PC-3 (cell line): Measurements from ENCODE around the gene EIF1. TPM values are rescaled to one million over a fixed set of nuclear protein-coding genes. Genes with fewer than 3 reads are reported as not detected.

Experiments used
- ATAC-seq: fragments of 200-7000 bp; cut with Tn5 transposase; 2 replicates; pipeline ENCODE4 v1.9.1; 2020; ENCODE audit warnings: mild to moderate bottlenecking, moderate library complexity
- BruUV-seq: library from RNA; stranded (reverse); fragments of 400-500 nt; replicated peaks from 2 replicates; lab custom pipeline; 2021; lab: Mats Ljungman, UMichigan
- CTCF ChIA-PET: fragments of 300-600 bp; sonication (Branson Sonifier 250); formaldehyde crosslinking; loops from one replicate; lab custom pipeline; 2022; ENCODE audit warnings: antibody characterized with exemption; lab: Charles Lee
- POLR2A ChIA-PET: fragments of 300-600 bp; sonication (Branson Sonifier 250); formaldehyde crosslinking; loops from one replicate; lab custom pipeline; 2022; ENCODE audit warnings: antibody characterized with exemption; ENCODE audit not compliant: unreplicated experiment; lab: Charles Lee
- DNase-seq: peaks from one replicate; pipeline ENCODE4 v3.0.0-alpha.2; 2015
- H2AFZ ChIP-seq: fragments of 300-600 bp; sonication (generic); 2 replicates; pipeline ENCODE4 v1.6.0; 2016; ENCODE audit warnings: antibody characterized with exemption, low read length
- H3F3A ChIP-seq: fragments of 300-600 bp; sonication (generic); one replicate; pipeline ENCODE4 v1.6.0; 2017; ENCODE audit warnings: antibody characterized with exemption, low read length, control low read depth, mild to moderate bottlenecking; ENCODE audit not compliant: unreplicated experiment
- H3K27ac ChIP-seq: fragments of 300-600 bp; sonication (generic); 2 replicates; pipeline ENCODE4 v1.5.1; 2016; ENCODE audit warnings: mild to moderate bottlenecking, low read length
- H3K27me3 ChIP-seq: fragments of 300-600 bp; sonication (generic); 2 replicates; pipeline ENCODE4 v1.6.1; 2016; ENCODE audit warnings: low read length, mixed read lengths
- H3K36me3 ChIP-seq: fragments of 300-600 bp; sonication (generic); 2 replicates; pipeline ENCODE4 v1.6.1; 2016; ENCODE audit warnings: low read depth, mixed run types, low read length, mixed read lengths
- H3K4me1 ChIP-seq: fragments of 300-600 bp; sonication (generic); 2 replicates; pipeline ENCODE4 v1.5.1; 2016; ENCODE audit warnings: low read length; ENCODE audit not compliant: insufficient read depth
- H3K4me2 ChIP-seq: fragments of 300-600 bp; sonication (generic); 2 replicates; pipeline ENCODE4 v1.6.0; 2016; ENCODE audit warnings: low read length
- H3K4me3 ChIP-seq: fragments of 300-600 bp; sonication (generic); 2 replicates; pipeline ENCODE4 v1.5.1; 2016; ENCODE audit warnings: mild to moderate bottlenecking, low read length, mixed read lengths
- H3K79me2 ChIP-seq: fragments of 300-600 bp; sonication (generic); 2 replicates; pipeline ENCODE4 v1.6.1; 2017; ENCODE audit warnings: low read length, mixed read lengths
- H3K9ac ChIP-seq: fragments of 300-600 bp; sonication (generic); 2 replicates; pipeline ENCODE4 v1.6.0; 2016; ENCODE audit warnings: mild to moderate bottlenecking, low read length
- H3K9me2 ChIP-seq: fragments of 300-600 bp; sonication (generic); replicated peaks from 2 replicates; pipeline ENCODE4 v1.6.1; 2016; ENCODE audit warnings: mixed run types, low read length, mixed read lengths
- H3K9me3 ChIP-seq: fragments of 300-600 bp; sonication (generic); 2 replicates; pipeline ENCODE4 v1.6.1; 2016; ENCODE audit warnings: low read length, mixed read lengths
- H4K20me1 ChIP-seq: fragments of 300-600 bp; sonication (generic); 2 replicates; pipeline ENCODE4 v1.6.1; 2016; ENCODE audit warnings: low read length, mixed read lengths
- EZH2 ChIP-seq: fragments of 300-600 bp; sonication (generic); IDR thresholded peaks from one replicate; pipeline ENCODE4 v1.6.1; 2017; ENCODE audit warnings: antibody characterized with exemption, mild to moderate bottlenecking, low read length; ENCODE audit not compliant: unreplicated experiment
- EZH2phosphoT487 ChIP-seq: fragments of 300-600 bp; sonication (generic); IDR thresholded peaks from 2 replicates; pipeline ENCODE4 v1.6.1; 2018; ENCODE audit warnings: mild to moderate bottlenecking, antibody characterized with exemption, low read length, borderline replicate concordance
- intact Hi-C: fragments of 100-400 bp; cut with micrococcal nuclease; formaldehyde crosslinking; loops from 2 replicates; pipeline ENCODE4 v1.9.0; 2023
- total RNA-seq: library from RNA; depleted of rRNA; stranded (reverse); fragments of >200 nt; gene quantifications from 2 replicates; pipeline ENCODE4 v1.2.3, GENCODE V29; 2014
- TF ChIP-seq, protein P1 (sequence below): fragments of 300-600 bp; sonication (generic); conservative IDR thresholded peaks from 2 replicates; pipeline ENCODE4 v1.5.1; 2017; ENCODE audit warnings: antibody characterized with exemption, low read depth, mild to moderate bottlenecking, low read length

EIF1 gene
- total RNA-seq, 1 experiment from 2014 or later, result 88.7 TPM

DNA sequence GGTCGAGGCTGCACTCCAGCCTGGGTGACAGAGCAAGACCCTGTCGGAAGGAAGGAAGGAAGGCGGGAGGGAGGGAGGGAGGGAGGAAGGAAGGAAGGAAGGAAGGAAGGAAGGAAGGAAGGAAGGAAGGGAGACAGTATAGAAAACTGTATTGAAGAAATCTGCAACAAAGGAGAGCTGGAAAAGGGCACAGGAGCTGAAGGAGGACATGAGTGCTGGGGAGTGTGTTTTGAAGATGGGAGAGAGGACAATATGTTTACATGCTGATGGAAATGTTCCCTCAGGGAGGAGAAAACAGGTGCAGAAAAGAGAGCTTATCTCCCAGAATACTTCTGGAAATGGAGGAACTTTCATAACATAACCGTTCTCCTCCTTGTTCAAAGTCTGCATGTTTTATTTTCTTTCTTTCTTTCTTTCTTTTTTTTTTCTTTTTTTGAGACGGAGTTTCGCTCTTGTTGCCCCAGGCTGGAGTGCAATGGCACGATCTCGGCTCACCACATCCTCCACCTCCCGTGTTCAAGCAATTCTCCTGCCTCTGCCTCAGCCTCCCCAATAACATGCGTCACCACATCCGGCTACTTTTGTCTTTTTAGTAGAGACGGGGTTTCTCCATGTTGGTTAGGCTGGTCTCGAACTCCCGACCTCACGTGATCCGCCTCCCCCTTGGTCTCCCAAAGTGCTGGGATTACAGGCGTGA lies 48.4 kb downstream of the EIF1 start:
- no TSS peak for BruUV-seq
- H3K27ac ChIP-seq, result no peak overlapping the region
- no peaks in the 10 kb centered on the region for H3F3A ChIP-seq
- H3K4me3 ChIP-seq, result no peak overlapping the region
- DNase-seq (no peak), ATAC-seq (no peak)
- peaks cover 31% of the 10 kb centered on the region for H3K4me1 ChIP-seq
- H3K4me2 ChIP-seq, result peak overlapping the region; percentile 43; the same call in 1 of the 2 replicates
- POLR2A ChIA-PET, result interaction anchor here (1.0 kb wide), 2 partner anchors 49 to 59 kb away, joined by 3 to 9 read pairs; no protein-coding TSS in a partner anchor
- CTCF ChIA-PET, result interaction anchor here (0.5 to 1.1 kb wide), 3 partner anchors 63 to 173 kb away, joined by 3 to 6 read pairs (median 3); no protein-coding TSS in a partner anchor
- H3K27me3 ChIP-seq, result no peaks in the 10 kb centered on the region
- H2AFZ ChIP-seq, result no peak overlapping the region
- H3K9ac ChIP-seq, result no peak overlapping the region
- no peak for TF ChIP-seq EZH2phosphoT487
- TF ChIP-seq, protein P1, sequence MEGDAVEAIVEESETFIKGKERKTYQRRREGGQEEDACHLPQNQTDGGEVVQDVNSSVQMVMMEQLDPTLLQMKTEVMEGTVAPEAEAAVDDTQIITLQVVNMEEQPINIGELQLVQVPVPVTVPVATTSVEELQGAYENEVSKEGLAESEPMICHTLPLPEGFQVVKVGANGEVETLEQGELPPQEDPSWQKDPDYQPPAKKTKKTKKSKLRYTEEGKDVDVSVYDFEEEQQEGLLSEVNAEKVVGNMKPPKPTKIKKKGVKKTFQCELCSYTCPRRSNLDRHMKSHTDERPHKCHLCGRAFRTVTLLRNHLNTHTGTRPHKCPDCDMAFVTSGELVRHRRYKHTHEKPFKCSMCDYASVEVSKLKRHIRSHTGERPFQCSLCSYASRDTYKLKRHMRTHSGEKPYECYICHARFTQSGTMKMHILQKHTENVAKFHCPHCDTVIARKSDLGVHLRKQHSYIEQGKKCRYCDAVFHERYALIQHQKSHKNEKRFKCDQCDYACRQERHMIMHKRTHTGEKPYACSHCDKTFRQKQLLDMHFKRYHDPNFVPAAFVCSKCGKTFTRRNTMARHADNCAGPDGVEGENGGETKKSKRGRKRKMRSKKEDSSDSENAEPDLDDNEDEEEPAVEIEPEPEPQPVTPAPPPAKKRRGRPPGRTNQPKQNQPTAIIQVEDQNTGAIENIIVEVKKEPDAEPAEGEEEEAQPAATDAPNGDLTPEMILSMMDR, result no peak
- no peak for TF ChIP-seq EZH2
- H3K9me3 ChIP-seq, result no peaks in the 10 kb centered on the region
- no peaks in the 10 kb centered on the region for H3K9me2 ChIP-seq
- no peaks in the 10 kb centered on the region for H3K36me3 ChIP-seq
- intact Hi-C loops, result loop anchor here (5.0 kb wide), 1 partner anchor 130 kb away; the partner anchor contains the start of gene KLHL11
- no peaks in the 10 kb centered on the region for H3K79me2 ChIP-seq
- H4K20me1 ChIP-seq, result no peaks in the 10 kb centered on the region

DNA sequence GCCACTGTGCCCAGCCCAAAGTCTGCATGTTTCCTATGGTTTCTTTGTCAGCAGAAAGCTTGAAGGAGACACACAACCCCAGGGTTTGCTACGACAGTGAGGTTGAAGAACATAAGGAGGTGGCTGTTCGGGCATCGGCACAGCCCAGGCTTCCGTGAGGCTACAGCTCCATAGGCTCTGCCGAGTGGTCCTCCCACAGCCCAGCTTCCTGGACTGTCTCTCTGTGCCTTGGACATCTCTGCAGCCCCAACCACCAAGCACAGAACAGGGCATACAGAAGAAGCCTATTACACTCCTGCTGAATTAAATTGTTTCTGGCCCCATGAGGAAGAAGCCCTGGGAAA lies 49.0 kb downstream of the EIF1 start:
- Histone ChIP-seq H3K36me3 (no peaks in the 10 kb centered on the region), H3F3A (no peaks in the 10 kb centered on the region), H3K27ac (no peak overlapping the region), H3K4me1 (peaks cover 31% of the 10 kb centered on the region), H2AFZ (0 out of 2 replicates have a peak overlapping the region, but pooled peaks have one; percentile 54), H3K27me3 (no peaks in the 10 kb centered on the region), H3K79me2 (no peaks in the 10 kb centered on the region), H3K9me2 (no peaks in the 10 kb centered on the region), H3K4me3 (no peak overlapping the region), H3K4me2 (peak overlapping the region; percentile 43; the same call in 1 of the 2 replicates), H3K9ac (no peak overlapping the region), H4K20me1 (no peaks in the 10 kb centered on the region), H3K9me3 (no peaks in the 10 kb centered on the region)
- BruUV-seq, result no TSS peak
- TF ChIP-seq, protein P1, result no peak
- no peak for TF ChIP-seq EZH2
- no peak for TF ChIP-seq EZH2phosphoT487
- ATAC-seq (peak; percentile 18), DNase-seq (no peak)
- CTCF ChIA-PET, result interaction anchor here (0.5 to 1.1 kb wide), 2 partner anchors 63 to 64 kb away, joined by 3 to 6 read pairs; no protein-coding TSS in a partner anchor
- intact Hi-C loops, result loop anchor here (1.0 to 5.0 kb wide), 3 partner anchors 36 to 130 kb away; partner anchors contain the start of gene KLHL11
- POLR2A ChIA-PET, result interaction anchor here (0.7 to 1.0 kb wide), 2 partner anchors 48 to 59 kb away, joined by 3 to 9 read pairs; no protein-coding TSS in a partner anchor
